Measurements from ENCODE around the gene PCDHA13. TPM values are rescaled to one million over a fixed set of nuclear protein-coding genes. Genes with fewer than 3 reads are reported as not detected.
A peak's percentile ranks its signal among the peaks of the same experiment; 100 is the strongest.
"Not testable (repeated sequence)": the region's sequence is repeated elsewhere in the genome, so short reads cannot be mapped to it uniquely, and the experiment has no call there.

The PCDHA13 gene
- total RNA-seq, 1 experiment from 2014 or later, result not detected

DNA sequence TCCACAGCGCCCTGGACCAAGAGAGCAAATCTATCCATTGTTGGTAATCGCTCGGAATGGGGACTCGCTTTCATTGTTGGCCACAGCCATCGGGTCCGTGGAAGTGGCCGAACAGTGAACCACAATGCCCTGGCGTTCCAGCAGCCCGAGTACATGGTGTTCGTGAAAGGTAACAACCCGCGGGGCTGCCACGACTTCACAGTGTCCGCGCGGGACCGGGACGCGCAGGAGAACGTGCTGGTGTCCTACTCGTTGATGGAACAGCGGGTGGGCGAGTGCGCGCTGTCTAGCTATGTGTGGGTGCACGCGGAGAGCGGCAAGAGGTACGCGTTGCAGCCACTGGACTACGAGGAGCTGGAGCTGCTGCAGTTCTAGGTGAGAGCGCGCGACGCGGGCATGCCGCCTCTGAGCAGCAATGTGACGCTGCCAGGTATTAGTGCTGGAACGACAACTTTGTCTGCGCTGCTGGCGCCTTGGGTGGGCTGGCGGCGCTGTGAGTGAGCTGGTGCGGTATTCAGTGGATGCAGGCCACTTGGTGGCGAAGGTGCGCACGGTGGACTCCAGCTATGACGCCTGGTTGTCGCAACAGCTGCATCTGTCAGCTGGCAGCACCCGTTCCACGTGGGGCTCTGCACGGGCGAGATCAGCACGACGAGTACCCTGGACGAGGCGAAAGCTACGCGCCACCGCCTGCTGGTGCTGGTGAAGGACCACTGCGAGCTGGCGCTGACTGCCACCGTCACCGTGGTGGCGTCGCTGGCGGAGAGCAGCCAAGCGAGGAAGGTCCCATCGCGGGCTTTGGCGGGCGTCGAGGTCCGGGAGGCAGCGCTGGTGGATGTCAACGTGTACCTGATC, 19.3 kb upstream of the PCDHA13 start:
- H3K4me3 ChIP-seq, result no peak overlapping the region
- peaks cover 6% of the 10 kb centered on the region for H3K27me3 ChIP-seq
- DNase-seq, result no peak
- H3K9me3 ChIP-seq, result no peaks in the 10 kb centered on the region
- no peaks in the 10 kb centered on the region for H3K36me3 ChIP-seq

DNA sequence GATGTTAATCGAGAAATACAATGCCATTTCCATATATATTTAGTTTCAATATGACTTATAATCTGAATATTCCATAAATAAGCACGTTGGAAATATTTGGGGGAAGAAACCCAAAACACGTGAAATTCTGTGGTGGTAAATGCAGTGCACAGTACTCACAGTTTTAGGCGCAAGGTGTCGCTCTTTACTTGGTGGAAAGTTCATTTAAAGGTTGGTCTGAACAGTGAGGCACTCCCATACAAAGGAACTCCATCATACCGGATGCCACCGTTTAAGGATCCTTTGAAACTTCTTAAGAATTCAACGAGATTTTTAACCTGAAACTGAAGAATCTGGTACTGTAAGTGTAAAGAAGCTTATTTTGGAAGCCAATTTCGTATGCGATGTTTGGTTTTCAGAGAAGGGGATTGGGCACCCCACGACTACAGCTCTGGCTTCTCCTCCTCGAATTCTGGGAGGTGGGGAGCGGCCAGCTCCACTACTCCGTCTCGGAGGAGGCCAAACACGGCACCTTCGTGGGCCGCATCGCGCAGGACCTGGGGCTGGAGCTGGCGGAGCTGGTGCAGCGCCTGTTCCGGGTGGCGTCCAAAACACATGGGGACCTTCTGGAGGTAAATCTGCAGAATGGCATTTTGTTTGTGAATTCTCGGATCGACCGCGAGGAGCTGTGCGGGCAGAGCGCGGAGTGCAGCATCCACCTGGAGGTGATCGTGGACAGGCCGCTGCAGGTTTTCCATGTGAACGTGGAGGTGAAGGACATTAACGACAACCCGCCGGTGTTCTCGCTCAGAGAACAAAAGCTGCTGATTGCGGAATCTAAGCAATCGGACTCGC, 13.0 kb upstream of the PCDHA13 start, which contains the start of gene PCDHA11:
Gene PCDHA11 (plus strand): TSS at position 237 of the 834 bp plus-strand sequence. CDS start 147 bp downstream, at position 384.
- no peaks in the 10 kb centered on the region for H3K36me3 ChIP-seq
- peaks cover 6% of the 10 kb centered on the region for H3K27me3 ChIP-seq
- no peak within 1 kb of the TSS for H3K4me3 ChIP-seq
- no peak for DNase-seq
- H3K9me3 ChIP-seq, result no peaks in the 10 kb centered on the region

- DNase-seq, result no peak
- no peaks in the 10 kb centered on the region for H3K36me3 ChIP-seq
- H3K4me3 ChIP-seq, result no peak overlapping the region
These were observed 12.4 kb upstream of the PCDHA13 start for GRCh38 chr5:140869555-140869886.

GRCh38 chr5:140870221-140871201, 11.4 kb upstream of the PCDHA13 start:
- peaks cover 4% of the 10 kb centered on the region for H3K27me3 ChIP-seq
- no peak overlapping the region for H3K4me3 ChIP-seq
- DNase-seq, result no peak
- no peaks in the 10 kb centered on the region for H3K9me3 ChIP-seq
- H3K36me3 ChIP-seq, result no peaks in the 10 kb centered on the region

More at GRCh38 chr5:140869555-140869886, 12.4 kb upstream of the PCDHA13 start:
- Histone ChIP-seq H3K9me3 (no peaks in the 10 kb centered on the region), H3K27me3 (peaks cover 5% of the 10 kb centered on the region)

DNA sequence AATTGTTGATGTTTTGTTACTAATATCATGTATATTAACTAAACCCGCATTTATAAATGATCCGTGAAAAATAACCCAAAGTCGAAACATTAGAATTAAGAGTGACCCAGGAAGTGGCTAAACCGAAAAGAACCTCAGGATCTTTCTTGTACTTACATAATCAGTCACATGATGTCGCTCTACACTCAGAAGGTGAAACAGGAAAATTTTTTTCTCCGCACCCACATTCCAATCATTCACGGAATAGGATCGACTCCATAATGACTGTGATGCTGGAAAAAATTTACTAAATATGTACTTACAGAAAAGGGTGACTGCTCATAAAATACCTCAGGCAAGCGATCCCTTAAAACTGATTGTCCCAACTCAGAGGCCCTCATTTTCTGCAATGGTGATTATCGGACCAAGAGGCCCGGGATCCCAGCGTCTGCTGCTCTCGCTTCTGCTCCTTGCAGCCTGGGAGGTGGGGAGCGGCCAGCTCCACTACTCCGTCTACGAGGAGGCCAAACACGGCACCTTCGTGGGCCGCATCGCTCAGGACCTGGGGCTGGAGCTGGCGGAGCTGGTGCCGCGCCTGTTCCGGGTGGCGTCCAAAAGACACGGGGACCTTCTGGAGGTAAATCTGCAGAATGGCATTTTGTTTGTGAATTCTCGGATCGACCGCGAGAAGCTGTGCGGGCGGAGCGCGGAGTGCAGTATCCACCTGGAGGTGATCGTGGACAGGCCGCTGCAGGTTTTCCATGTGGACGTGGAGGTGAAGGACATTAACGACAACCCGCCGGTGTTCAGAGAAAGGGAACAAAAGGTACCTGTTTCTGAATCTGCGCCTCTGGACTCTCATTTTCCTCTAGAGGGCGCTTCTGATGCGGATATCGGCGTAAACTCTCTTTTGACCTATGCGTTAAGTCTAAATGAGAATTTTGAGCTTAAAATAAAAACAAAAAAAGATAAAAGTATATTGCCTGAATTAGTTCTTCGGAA, 6.5 kb upstream of the PCDHA13 start, which contains the start of gene PCDHA12:
Gene PCDHA12 (plus strand): TSS at position 224 of the 981 bp plus-strand sequence. CDS start 165 bp downstream, at position 389.
- no peak within 1 kb of the TSS for H3K4me3 ChIP-seq
- no peaks in the 10 kb centered on the region for H3K36me3 ChIP-seq
- H3K27me3 ChIP-seq, result no peaks in the 10 kb centered on the region; the same call in 1 of the 2 replicates
- no peak for DNase-seq
- H3K9me3 ChIP-seq, result no peaks in the 10 kb centered on the region

DNA sequence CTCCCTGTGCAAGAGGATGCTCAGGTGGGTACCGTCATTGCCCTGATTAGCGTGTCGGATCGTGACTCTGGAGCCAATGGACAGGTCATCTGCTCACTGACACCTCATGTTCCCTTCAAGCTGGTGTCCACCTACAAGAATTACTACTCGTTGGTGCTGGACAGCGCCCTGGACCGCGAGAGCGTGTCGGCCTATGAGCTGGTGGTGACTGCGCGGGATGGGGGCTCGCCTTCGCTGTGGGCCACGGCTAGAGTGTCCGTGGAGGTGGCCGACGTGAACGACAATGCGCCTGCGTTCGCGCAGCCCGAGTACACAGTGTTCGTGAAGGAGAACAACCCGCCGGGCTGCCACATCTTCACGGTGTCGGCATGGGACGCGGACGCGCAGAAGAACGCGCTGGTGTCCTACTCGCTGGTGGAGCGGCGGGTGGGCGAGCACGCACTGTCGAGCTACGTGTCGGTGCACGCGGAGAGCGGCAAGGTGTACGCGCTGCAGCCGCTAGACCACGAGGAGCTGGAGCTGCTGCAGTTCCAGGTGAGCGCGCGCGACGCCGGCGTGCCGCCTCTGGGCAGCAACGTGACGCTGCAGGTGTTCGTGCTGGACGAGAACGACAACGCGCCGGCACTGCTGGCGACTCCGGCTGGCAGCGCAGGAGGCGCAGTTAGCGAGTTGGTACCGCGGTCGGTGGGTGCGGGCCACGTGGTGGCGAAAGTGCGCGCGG, 5.2 kb upstream of the PCDHA13 start:
- not testable (repeated sequence) for H3K27me3 ChIP-seq, H3K4me3 ChIP-seq, DNase-seq, H3K36me3 ChIP-seq, H3K9me3 ChIP-seq

- no peak for DNase-seq
- Histone ChIP-seq H3K9me3 (no peaks in the 10 kb centered on the region), H3K36me3 (no peaks in the 10 kb centered on the region), H3K27me3 (no peaks in the 10 kb centered on the region; the same call in 1 of the 2 replicates), H3K4me3 (no peak overlapping the region)
These were observed 4.7 kb upstream of the PCDHA13 start for GRCh38 chr5:140877262-140877581.

GRCh38 chr5:140882591-140882899, 621 bp downstream of the PCDHA13 start:
- Histone ChIP-seq H3K4me3 (no peak overlapping the region), H3K27me3 (peaks cover 2% of the 10 kb centered on the region; the same call in 1 of the 2 replicates), H3K9me3 (no peaks in the 10 kb centered on the region), H3K36me3 (no peaks in the 10 kb centered on the region)
- DNase-seq, result no peak

DNA sequence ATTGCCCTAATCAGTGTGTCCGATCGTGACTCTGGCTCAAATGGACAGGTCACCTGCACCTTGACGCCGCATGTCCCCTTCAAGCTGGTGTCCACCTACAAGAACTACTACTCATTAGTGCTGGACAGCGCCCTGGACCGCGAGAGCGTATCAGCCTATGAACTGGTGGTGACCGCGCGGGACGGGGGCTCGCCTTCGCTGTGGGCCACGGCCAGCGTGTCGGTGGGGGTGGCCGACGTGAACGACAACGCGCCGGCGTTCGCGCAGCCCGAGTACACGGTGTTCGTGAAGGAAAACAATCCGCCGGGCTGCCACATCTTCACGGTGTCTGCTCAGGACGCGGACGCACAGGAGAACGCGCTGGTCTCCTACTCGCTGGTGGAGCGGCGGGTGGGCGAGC, 1.4 kb downstream of the PCDHA13 start:
- H3K36me3 ChIP-seq, result no peaks in the 10 kb centered on the region
- peaks cover 4% of the 10 kb centered on the region; the same call in 1 of the 2 replicates for H3K27me3 ChIP-seq
- DNase-seq, result no peak
- H3K4me3 ChIP-seq, result no peak overlapping the region
- no peaks in the 10 kb centered on the region for H3K9me3 ChIP-seq

- Histone ChIP-seq H3K4me3 (no peak overlapping the region), H3K9me3 (no peaks in the 10 kb centered on the region), H3K36me3 (no peaks in the 10 kb centered on the region), H3K27me3 (peaks cover 4% of the 10 kb centered on the region; the same call in 1 of the 2 replicates)
- DNase-seq, result no peak
These were observed 2.2 kb downstream of the PCDHA13 start for GRCh38 chr5:140883927-140884697.

GRCh38 chr5:140916325-140916724, 34.4 kb downstream of the PCDHA13 start:
- peaks cover 2% of the 10 kb centered on the region; the same call in 1 of the 2 replicates for H3K27me3 ChIP-seq

DNA sequence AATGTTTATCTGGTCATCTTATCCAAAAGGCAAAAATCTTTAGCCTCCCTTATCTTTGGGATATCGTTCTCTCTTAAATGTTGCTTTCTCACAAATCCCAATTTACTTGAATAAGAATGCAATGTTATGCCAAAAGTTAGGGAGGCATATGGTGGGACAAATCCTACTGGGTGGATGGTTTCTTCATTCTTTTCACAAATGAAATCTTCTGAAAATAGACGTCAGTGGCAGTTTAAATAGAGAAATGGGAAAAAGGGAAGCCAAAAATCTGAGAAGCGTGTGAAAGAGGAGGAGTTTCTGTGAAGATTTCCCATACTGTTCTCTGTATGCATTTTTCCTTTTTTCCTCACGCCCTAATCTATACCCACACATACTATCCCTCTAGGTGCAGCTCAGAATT, 41.7 kb downstream of the PCDHA13 start:
- Histone ChIP-seq H3K4me3 (no peak overlapping the region), H3K9me3 (peaks cover 2% of the 10 kb centered on the region), H3K27me3 (peaks cover 41% of the 10 kb centered on the region), H3K36me3 (no peaks in the 10 kb centered on the region)
- no peak for DNase-seq

More at GRCh38 chr5:140916325-140916724, 34.4 kb downstream of the PCDHA13 start:
- no peak overlapping the region for H3K4me3 ChIP-seq
- no peak for DNase-seq
- peaks cover 5% of the 10 kb centered on the region for H3K9me3 ChIP-seq
- H3K36me3 ChIP-seq, result no peaks in the 10 kb centered on the region

GRCh38 chr5:140925806-140926442, 44.0 kb downstream of the PCDHA13 start, which contains the start of gene PCDHAC1:
Gene PCDHAC1, plus strand, starts transcription at chr5:140926299. Its CDS starts 594 bp downstream, at chr5:140926893.
- Histone ChIP-seq H3K27me3 (peaks cover 39% of the 10 kb centered on the region), H3K4me3 (peak within 1 kb of the TSS; percentile 36), H3K9me3 (peaks cover 2% of the 10 kb centered on the region), H3K36me3 (no peaks in the 10 kb centered on the region)
- DNase-seq, result no peak

Data from MG63 (cell line).